Ishikawa (cell line): ENCODE data around the gene ETV3L.

Experiments used
- CEBPB ChIP-seq: IDR thresholded peaks from 2 replicates; pipeline ENCODE4 v1.6.1; 2012
- CREB1 ChIP-seq: IDR thresholded peaks from 2 replicates; pipeline ENCODE4 v1.6.1; 2012; ENCODE audit warnings: low read depth
- EGR1 ChIP-seq: IDR thresholded peaks from 2 replicates; pipeline ENCODE4 v1.6.1; 2012
- EP300 ChIP-seq: IDR thresholded peaks from 2 replicates; pipeline ENCODE4 v1.6.1; 2012; ENCODE audit warnings: borderline replicate concordance
- FOXM1 ChIP-seq: IDR thresholded peaks from 2 replicates; pipeline ENCODE4 v1.6.1; 2012; ENCODE audit warnings: low read depth, borderline replicate concordance
- NFIC ChIP-seq: IDR thresholded peaks from 2 replicates; pipeline ENCODE4 v1.6.1; 2012
- RAD21 ChIP-seq: IDR thresholded peaks from 2 replicates; pipeline ENCODE4 v1.6.1; 2012; ENCODE audit warnings: low read depth
- TAF1 ChIP-seq: IDR thresholded peaks from 2 replicates; pipeline ENCODE4 v1.6.1; 2012; ENCODE audit warnings: low read depth, mild to moderate bottlenecking
- TCF12 ChIP-seq: IDR thresholded peaks from 2 replicates; pipeline ENCODE4 v1.6.1; 2012; ENCODE audit warnings: low read depth
- TEAD4 ChIP-seq: IDR thresholded peaks from 2 replicates; pipeline ENCODE4 v1.6.1; 2012
- YY1 ChIP-seq: IDR thresholded peaks from 2 replicates; pipeline ENCODE4 v1.6.1; 2012; ENCODE audit warnings: low read depth
- ZBTB7A ChIP-seq: IDR thresholded peaks from 2 replicates; pipeline ENCODE4 v1.6.1; 2012; ENCODE audit warnings: low read depth
- TF ChIP-seq, protein P1 (sequence below): IDR thresholded peaks from 2 replicates; pipeline ENCODE4 v1.6.1; 2012; ENCODE audit warnings: low read depth, mild to moderate bottlenecking
- TF ChIP-seq, protein P2 (sequence below): IDR thresholded peaks from 2 replicates; pipeline ENCODE4 v1.6.1; 2012
- TF ChIP-seq, protein P3 (sequence below): IDR thresholded peaks from 2 replicates; pipeline ENCODE4 v1.6.1; 2012

Gene ETV3L

DNA sequence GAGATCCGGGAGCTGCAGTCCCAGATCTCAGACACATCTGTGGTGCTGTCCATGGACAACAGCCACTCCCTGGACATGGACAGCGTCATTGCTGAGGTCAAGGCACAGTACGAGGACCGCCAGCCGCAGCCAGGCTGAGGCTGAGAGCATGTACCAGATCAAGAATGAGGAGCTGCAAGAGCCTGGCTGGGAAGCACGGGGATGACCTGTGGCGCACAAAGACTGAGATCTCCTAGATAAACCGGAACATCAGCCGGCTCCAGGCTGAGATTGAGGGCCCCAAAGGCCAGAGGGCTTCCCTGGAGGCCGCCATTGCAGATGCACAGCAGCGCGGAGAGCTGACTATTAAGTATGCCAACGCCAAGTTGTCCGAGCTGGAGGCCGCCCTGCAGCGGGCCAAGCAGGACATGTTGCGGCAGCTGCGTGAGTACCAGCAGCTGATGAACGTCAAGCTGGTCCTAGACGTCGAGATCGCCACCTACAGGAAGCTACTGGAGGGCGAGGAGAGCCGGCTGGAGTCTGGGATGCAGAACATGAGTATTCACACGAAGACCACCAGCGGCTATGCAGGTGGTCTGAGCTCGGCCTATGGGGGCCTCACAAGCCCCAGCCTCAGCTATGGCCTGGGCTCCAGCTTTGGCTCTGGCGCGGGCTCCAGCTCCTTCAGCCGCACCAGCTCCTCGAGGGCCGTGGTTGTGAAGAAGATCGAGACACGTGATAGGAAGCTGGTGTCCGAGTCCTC is 25.5 kb downstream of the ETV3L start:
- TF ChIP-seq EP300 (no peak), RAD21 (peak; percentile 70)

DNA sequence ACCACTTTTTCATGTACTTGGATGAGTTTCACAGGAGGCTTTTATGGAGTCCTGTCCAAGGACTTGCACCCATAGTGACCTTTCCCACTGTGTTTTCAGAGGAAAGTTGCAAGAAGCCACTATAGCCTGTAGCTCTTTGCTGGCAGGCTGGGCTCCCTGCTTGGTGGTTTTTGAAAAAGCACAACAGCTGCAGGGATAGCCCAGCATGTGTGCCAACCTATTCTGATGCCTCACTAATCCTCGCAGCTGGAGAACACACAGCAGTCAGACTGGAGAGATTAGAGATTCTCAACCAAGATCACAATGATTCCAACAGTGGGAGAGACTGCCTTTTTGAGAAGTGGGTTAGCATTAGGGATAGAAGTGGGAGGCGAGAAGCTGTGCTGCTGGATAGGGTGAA is 30.0 kb downstream of the ETV3L start:
- TF ChIP-seq CREB1 (no peak), EGR1 (no peak), RAD21 (no peak), EP300 (no peak), TEAD4 (no peak), ZBTB7A (no peak), YY1 (no peak), NFIC (no peak), TAF1 (no peak), TCF12 (no peak), FOXM1 (no peak), CEBPB (no peak)
- TF ChIP-seq, protein P1, sequence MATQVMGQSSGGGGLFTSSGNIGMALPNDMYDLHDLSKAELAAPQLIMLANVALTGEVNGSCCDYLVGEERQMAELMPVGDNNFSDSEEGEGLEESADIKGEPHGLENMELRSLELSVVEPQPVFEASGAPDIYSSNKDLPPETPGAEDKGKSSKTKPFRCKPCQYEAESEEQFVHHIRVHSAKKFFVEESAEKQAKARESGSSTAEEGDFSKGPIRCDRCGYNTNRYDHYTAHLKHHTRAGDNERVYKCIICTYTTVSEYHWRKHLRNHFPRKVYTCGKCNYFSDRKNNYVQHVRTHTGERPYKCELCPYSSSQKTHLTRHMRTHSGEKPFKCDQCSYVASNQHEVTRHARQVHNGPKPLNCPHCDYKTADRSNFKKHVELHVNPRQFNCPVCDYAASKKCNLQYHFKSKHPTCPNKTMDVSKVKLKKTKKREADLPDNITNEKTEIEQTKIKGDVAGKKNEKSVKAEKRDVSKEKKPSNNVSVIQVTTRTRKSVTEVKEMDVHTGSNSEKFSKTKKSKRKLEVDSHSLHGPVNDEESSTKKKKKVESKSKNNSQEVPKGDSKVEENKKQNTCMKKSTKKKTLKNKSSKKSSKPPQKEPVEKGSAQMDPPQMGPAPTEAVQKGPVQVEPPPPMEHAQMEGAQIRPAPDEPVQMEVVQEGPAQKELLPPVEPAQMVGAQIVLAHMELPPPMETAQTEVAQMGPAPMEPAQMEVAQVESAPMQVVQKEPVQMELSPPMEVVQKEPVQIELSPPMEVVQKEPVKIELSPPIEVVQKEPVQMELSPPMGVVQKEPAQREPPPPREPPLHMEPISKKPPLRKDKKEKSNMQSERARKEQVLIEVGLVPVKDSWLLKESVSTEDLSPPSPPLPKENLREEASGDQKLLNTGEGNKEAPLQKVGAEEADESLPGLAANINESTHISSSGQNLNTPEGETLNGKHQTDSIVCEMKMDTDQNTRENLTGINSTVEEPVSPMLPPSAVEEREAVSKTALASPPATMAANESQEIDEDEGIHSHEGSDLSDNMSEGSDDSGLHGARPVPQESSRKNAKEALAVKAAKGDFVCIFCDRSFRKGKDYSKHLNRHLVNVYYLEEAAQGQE, result no peak
- TF ChIP-seq, protein P2, sequence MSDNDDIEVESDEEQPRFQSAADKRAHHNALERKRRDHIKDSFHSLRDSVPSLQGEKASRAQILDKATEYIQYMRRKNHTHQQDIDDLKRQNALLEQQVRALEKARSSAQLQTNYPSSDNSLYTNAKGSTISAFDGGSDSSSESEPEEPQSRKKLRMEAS, result no peak
- TF ChIP-seq, protein P3, sequence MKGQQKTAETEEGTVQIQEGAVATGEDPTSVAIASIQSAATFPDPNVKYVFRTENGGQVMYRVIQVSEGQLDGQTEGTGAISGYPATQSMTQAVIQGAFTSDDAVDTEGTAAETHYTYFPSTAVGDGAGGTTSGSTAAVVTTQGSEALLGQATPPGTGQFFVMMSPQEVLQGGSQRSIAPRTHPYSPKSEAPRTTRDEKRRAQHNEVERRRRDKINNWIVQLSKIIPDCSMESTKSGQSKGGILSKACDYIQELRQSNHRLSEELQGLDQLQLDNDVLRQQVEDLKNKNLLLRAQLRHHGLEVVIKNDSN, result no peak

DNA sequence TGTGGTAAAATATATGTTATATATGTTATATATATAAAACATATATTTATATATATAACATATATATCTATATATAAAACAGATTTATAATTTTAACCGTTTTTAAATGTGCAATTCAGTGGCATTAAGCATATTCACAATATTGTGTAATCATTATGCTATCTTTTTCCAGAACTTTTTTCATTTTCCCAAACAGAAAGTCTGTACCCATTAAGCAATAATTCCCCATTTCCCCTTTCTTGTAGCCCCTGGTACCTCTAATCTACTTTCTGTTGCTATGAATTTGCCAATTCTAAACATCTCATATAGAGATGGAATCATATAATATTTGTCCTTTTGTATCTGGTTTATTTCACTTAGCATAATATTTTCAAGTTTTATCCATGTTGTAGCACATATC is 43.3 kb downstream of the ETV3L start:
- TF ChIP-seq, protein P3, result no peak
- TF ChIP-seq, protein P2, result no peak
- no peak for TF ChIP-seq TAF1
- TF ChIP-seq YY1, result no peak
- no peak for TF ChIP-seq ZBTB7A
- TF ChIP-seq, protein P1, result no peak
- no peak for TF ChIP-seq EGR1
- TF ChIP-seq RAD21, result no peak
- no peak for TF ChIP-seq FOXM1
- TF ChIP-seq NFIC, result no peak

DNA sequence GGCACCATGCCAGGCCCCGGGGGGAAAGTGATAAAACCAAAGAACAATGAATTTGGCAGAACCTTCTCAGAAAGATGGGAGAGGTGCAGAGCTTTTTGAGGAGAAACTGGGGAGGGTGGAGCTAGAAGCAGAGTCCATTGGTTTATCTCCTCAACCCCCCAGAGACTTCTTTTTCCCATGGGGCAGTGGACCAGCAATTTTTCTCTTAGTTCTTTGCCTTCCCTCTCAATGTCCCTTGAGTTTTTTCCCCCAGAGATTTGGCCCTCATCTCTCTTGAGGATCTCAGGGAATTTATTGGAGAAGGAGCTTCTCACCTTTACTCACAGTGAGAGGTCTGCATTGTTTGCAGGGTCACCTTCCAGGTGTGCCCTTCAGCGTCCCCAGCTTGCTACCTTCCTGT is 48.8 kb downstream of the ETV3L start:
- no peak for TF ChIP-seq FOXM1
- TF ChIP-seq TAF1, result no peak
- TF ChIP-seq, protein P3, result no peak

DNA sequence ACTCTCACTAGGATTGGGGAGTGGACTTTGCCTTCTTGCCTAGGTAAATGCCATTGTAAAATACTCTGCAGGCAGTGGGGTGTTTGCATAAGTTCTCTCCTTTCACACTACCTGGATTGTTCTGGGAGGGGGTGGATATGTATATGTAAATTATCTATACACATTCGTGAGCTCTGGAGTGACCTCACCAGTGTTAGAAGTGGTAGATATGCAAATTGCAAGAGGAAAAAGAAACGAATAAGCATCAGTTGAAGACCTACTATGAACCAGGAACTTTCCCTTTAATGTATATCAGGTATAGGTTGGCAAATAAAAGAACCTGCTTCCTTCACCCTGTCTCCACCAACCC is 52.6 kb downstream of the ETV3L start:
- no peak for TF ChIP-seq RAD21
- TF ChIP-seq, protein P2, result no peak
- TF ChIP-seq ZBTB7A, result no peak
- TF ChIP-seq EP300, result no peak
- no peak for TF ChIP-seq NFIC
- TF ChIP-seq, protein P1, result no peak
- no peak for TF ChIP-seq EGR1
- TF ChIP-seq YY1, result no peak
- TF ChIP-seq, protein P3, result no peak
- TF ChIP-seq CREB1, result no peak
- no peak for TF ChIP-seq TAF1
- no peak for TF ChIP-seq TCF12
